HG03469 (cell line): ENCODE data around the gene ID3.
"Not testable (repeated sequence)": the region's sequence is repeated elsewhere in the genome, so short reads cannot be mapped to it uniquely, and the experiment has no call there.

Experiments
- ATAC-seq: cut with Tn5 transposase; IDR thresholded peaks from one replicate; pipeline ENCODE4 v1.9.1; 2021; ENCODE audit warnings: mild to moderate bottlenecking, moderate library complexity, moderate number of reproducible peaks; ENCODE audit not compliant: unreplicated experiment

ID3 gene

GRCh38 chr1:23589585-23589986 is 30.3 kb upstream of the ID3 start:
- no peak for ATAC-seq

- ATAC-seq: no peak
Observed at GRCh38 chr1:23588749-23589548, 29.6 kb upstream of the ID3 start.

GRCh38 chr1:23585321-23586022 is 26.2 kb upstream of the ID3 start:
- no peak for ATAC-seq

GRCh38 chr1:23583727-23584126 is 24.4 kb upstream of the ID3 start:
- not testable (repeated sequence) for ATAC-seq

GRCh38 chr1:23582820-23583219 is 23.5 kb upstream of the ID3 start:
- no peak for ATAC-seq

GRCh38 chr1:23581219-23581618 is 21.9 kb upstream of the ID3 start:
- ATAC-seq: no peak

- no peak for ATAC-seq
Observed at GRCh38 chr1:23578997-23579363, 19.7 kb upstream of the ID3 start.

GRCh38 chr1:23578311-23578996 is 19.2 kb upstream of the ID3 start:
- ATAC-seq: no peak

GRCh38 chr1:23577056-23578004 is 18.0 kb upstream of the ID3 start:
- no peak for ATAC-seq

- ATAC-seq: no peak
Observed at GRCh38 chr1:23576338-23577055, 17.2 kb upstream of the ID3 start.

GRCh38 chr1:23575226-23575810 is 16.0 kb upstream of the ID3 start:
- no peak for ATAC-seq

- no peak for ATAC-seq
Observed at GRCh38 chr1:23574265-23574754, 15.0 kb upstream of the ID3 start.

GRCh38 chr1:23573574-23574182 is 14.4 kb upstream of the ID3 start:
- no peak for ATAC-seq

GRCh38 chr1:23571465-23571864 is 12.2 kb upstream of the ID3 start:
- ATAC-seq: no peak

- ATAC-seq: no peak
Observed at GRCh38 chr1:23570001-23570691, 10.8 kb upstream of the ID3 start.

- ATAC-seq: no peak
Observed at GRCh38 chr1:23568608-23569383, 9.5 kb upstream of the ID3 start.

GRCh38 chr1:23567996-23568607 is 8.8 kb upstream of the ID3 start:
- ATAC-seq: no peak
